Choroid plexus epithelial cell (primary cell): ENCODE data around the gene ABI3.

Experiments
- DNase-seq: peaks from one replicate; pipeline ENCODE4 v3.0.0-alpha.2; 2010; ENCODE audit warnings: low read depth
- H3K4me3 ChIP-seq: 2 replicates; pipeline ENCODE4 v1.5.1; 2011; ENCODE audit warnings: low read depth, mild to moderate bottlenecking, control low read depth, low read length, moderate library complexity
- TF ChIP-seq, protein P1 (sequence below): conservative IDR thresholded peaks from 2 replicates; pipeline ENCODE4 v1.5.1; 2011; ENCODE audit warnings: low read depth, mild to moderate bottlenecking, control low read depth, inconsistent platforms, low read length, moderate library complexity

ABI3 gene

GRCh38 chr17:49209061-49209571, 1.4 kb upstream of the ABI3 start:
- no peak overlapping the region for H3K4me3 ChIP-seq
- TF ChIP-seq, protein P1, sequence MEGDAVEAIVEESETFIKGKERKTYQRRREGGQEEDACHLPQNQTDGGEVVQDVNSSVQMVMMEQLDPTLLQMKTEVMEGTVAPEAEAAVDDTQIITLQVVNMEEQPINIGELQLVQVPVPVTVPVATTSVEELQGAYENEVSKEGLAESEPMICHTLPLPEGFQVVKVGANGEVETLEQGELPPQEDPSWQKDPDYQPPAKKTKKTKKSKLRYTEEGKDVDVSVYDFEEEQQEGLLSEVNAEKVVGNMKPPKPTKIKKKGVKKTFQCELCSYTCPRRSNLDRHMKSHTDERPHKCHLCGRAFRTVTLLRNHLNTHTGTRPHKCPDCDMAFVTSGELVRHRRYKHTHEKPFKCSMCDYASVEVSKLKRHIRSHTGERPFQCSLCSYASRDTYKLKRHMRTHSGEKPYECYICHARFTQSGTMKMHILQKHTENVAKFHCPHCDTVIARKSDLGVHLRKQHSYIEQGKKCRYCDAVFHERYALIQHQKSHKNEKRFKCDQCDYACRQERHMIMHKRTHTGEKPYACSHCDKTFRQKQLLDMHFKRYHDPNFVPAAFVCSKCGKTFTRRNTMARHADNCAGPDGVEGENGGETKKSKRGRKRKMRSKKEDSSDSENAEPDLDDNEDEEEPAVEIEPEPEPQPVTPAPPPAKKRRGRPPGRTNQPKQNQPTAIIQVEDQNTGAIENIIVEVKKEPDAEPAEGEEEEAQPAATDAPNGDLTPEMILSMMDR = no peak
- no peak for DNase-seq

DNA sequence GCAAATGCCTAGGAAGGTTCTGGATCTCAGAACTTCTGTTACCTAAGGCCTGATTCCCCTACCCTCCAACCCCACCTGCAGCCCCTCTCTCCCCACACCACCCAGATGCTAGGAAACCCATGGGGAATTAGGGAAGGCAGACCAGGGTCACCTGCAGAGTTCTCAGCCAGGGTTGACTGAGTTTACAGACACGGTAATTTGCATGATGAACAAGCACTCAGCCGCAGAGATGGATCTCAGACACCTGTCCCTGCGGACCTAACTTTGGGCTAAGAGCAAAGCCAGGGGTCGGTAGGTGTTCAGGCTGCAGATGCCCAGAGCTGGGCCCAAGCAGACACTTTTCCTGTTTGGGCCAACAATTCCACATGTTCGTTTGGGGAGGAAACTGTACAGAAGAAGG, 2.9 kb downstream of the ABI3 start:
- TF ChIP-seq, protein P1 = no peak
- no peak overlapping the region for H3K4me3 ChIP-seq
- no peak for DNase-seq

- TF ChIP-seq, protein P1 = no peak
- no peak overlapping the region for H3K4me3 ChIP-seq
- DNase-seq = no peak
Measured at GRCh38 chr17:49213847-49214246, 3.3 kb downstream of the ABI3 start.

GRCh38 chr17:49214676-49215360, 4.3 kb downstream of the ABI3 start:
- no peak for DNase-seq
- H3K4me3 ChIP-seq = no peak overlapping the region
- TF ChIP-seq, protein P1 = no peak

DNA sequence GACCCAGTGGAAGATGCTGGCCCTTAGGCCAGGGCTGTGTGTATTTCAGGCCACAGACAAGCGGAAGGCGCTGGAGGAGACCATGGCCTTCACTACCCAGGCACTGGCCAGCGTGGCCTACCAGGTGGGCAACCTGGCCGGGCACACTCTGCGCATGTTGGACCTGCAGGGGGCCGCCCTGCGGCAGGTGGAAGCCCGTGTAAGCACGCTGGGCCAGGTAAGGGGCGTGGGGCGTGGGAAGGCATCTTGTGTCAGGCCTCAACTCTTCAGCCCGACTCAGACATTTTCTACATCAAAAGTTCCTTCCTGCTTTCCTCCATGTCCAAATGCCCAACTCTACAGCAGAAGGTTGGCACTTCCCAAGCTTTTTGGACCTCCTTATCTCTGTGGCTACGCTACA, 6.0 kb downstream of the ABI3 start:
- DNase-seq = no peak
- H3K4me3 ChIP-seq = no peak overlapping the region
- TF ChIP-seq, protein P1 = no peak

DNA sequence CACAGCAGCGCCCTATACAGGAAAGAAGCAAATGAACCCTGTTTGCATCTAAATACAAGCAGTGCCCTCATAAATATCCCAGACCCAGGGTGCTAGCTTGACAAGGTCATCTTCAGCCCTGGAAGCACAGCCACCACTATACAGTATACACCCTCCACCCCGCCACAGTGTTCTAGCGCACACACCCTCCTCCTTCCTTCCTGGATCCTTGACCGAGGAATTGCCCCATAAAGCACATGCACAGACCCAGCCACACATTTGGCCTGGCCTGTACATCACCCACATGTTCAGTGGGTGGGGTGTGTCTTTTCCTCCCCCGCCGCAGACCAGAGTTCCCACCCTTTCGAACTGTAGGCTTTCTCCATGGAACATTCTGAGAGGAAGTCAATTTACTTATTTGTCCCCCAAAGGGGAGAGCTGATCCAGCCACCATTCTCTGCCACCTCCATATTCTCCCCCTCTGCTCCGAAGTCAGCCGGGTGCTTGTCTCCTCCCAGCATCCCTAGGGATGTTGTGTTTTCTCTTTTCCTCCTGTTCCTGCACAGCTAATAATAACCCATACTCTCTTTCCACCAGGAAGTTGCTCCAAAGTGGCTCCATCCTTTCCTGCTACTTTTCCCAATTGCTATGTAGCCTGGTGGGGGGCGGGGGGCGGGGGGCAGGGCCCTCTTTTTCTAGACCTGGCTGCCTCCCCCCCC, 6.6 kb downstream of the ABI3 start:
- H3K4me3 ChIP-seq = no peak overlapping the region
- TF ChIP-seq, protein P1 = no peak
- DNase-seq = no peak
